Coronary artery (tissue), 2 donors: ENCODE data around the gene RPH3AL.

Experiments
- DNase-seq: peaks from one replicate; pipeline ENCODE4 v3.0.0-alpha.2; 2017; ENCODE audit warnings: low spot score
- H3K27ac ChIP-seq, 2 donors: fragments of 200-600 bp; sonication (generic); one replicate each; pipeline ENCODE4 v1.5.1; 2016 to 2019
- H3K4me3 ChIP-seq: fragments of 200-600 bp; sonication (generic); 2 replicates; pipeline ENCODE4 v1.5.1; 2016; ENCODE audit warnings: mild to moderate bottlenecking, moderate library complexity
- CTCF ChIP-seq: fragments of 200-600 bp; sonication (generic); IDR thresholded peaks from one replicate; pipeline ENCODE4 v1.5.1; 2019; ENCODE audit warnings: antibody characterized with exemption

Gene RPH3AL

GRCh38 chr17:393806-394717 is 41.5 kb upstream of the RPH3AL start:
- DNase-seq: no peak

GRCh38 chr17:391850-392249 is 39.2 kb upstream of the RPH3AL start:
- no peak for DNase-seq

More at GRCh38 chr17:393806-394717, 41.5 kb upstream of the RPH3AL start:
- no peak overlapping the region for H3K4me3 ChIP-seq
- TF ChIP-seq CTCF: no peak
- H3K27ac ChIP-seq: no peak overlapping the region

GRCh38 chr17:390025-390424 is 37.4 kb upstream of the RPH3AL start:
- no peak for DNase-seq
- H3K4me3 ChIP-seq: no peak overlapping the region

More at GRCh38 chr17:391850-392249, 39.2 kb upstream of the RPH3AL start:
- TF ChIP-seq CTCF: no peak
- Histone ChIP-seq H3K4me3 (no peak overlapping the region), H3K27ac (no peak overlapping the region)

DNA sequence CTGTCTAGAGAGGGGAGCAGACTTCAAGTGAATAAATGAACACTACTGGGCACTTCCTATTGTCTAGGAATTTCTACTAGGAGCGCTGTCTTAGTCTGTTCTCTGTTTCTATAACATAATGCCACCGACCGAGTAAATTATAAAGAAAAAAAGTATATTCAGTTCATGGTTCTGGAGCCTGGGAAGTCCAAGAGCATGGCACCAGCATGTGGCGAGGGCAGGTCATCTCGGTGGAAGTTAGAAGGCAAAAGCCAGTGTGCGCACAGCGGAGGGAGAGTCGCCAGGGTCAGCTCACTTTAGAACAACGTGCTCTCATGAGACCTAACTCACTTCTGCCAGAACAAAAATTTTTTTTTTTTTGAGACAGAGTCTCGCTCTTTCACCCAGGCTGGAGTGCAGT is 35.5 kb upstream of the RPH3AL start:
- Histone ChIP-seq H3K4me3 (no peak overlapping the region), H3K27ac (no peak overlapping the region)
- no peak for TF ChIP-seq CTCF
- no peak for DNase-seq

More at GRCh38 chr17:390025-390424, 37.4 kb upstream of the RPH3AL start:
- no peak overlapping the region for H3K27ac ChIP-seq
- TF ChIP-seq CTCF: no peak

GRCh38 chr17:386141-386876 is 33.7 kb upstream of the RPH3AL start:
- H3K4me3 ChIP-seq: peak overlapping the region; percentile 73
- peak overlapping the region in 1 of 2 donors; percentile 72 for H3K27ac ChIP-seq
- TF ChIP-seq CTCF: peak; percentile 20
- DNase-seq: no peak

DNA sequence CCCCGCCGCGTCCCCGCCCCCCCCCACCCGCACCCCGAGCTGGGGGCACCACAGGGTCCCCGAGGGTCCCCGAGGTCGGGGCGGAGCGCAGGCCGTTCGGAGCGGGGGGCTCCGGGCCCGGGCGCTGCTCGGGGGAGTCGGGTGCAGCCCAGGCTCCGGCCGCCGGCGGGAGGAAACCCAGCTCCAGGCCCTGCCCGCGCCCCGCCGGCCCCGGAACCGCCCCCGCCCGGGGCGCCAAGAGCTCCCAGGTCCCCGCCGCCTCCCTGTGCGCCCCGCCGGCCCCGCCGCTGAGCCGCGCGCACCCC is 33.2 kb upstream of the RPH3AL start:
- H3K27ac ChIP-seq: peak overlapping the region in 1 of 2 donors; percentile 72

More for the DNA sequence above, 33.2 kb upstream of the RPH3AL start:
- no peak for TF ChIP-seq CTCF
- no peak for DNase-seq
- peak overlapping the region; percentile 73 for H3K4me3 ChIP-seq
